Measurements from ENCODE around the gene PHKB.

GRCh38 chr16:47506800-47507199 is 45.7 kb downstream of the PHKB start:
- no peak for TF ChIP-seq CTCF (IDR thresholded peaks at IDR 0.05; ENCODE audit: low read length)
- no peak for TF ChIP-seq EZH2 (optimal IDR thresholded peaks at IDR 0.05; ENCODE audit: low read depth, low read length)
- TF ChIP-seq EZH2phosphoT487 (IDR thresholded peaks at IDR 0.05; ENCODE audit: low read length): no peak

Data from MM.1S (cell line).